Endodermal cell (in vitro differentiated cells): ENCODE data around the gene TMEM26. TPM values are rescaled to one million over a fixed set of nuclear protein-coding genes. Genes with fewer than 3 reads are reported as not detected.

Experiments
- DNase-seq: peaks from one replicate; pipeline ENCODE4 v3.0.0-alpha.2; 2017
- H3K27ac ChIP-seq: 2 replicates; pipeline ENCODE4 v1.5.1; 2013; ENCODE audit warnings: mild to moderate bottlenecking, low read depth, low read length, moderate library complexity
- H3K27me3 ChIP-seq: 2 replicates; pipeline ENCODE4 v1.6.1; 2013; ENCODE audit warnings: mild to moderate bottlenecking, low read length, moderate library complexity; ENCODE audit not compliant: insufficient read depth, control insufficient read depth, poor library complexity, severe bottlenecking
- H3K36me3 ChIP-seq: 2 replicates; pipeline ENCODE4 v1.7.0; 2013; ENCODE audit warnings: mild to moderate bottlenecking, low read length, moderate library complexity; ENCODE audit not compliant: control insufficient read depth, insufficient read depth
- H3K4me1 ChIP-seq: one replicate; pipeline ENCODE4 v1.7.0; 2013; ENCODE audit warnings: low read length; ENCODE audit not compliant: control insufficient read depth, insufficient read depth
- H3K4me3 ChIP-seq: 2 replicates; pipeline ENCODE4 v1.5.1; 2013; ENCODE audit warnings: mild to moderate bottlenecking, low read length, moderate library complexity
- H3K9ac ChIP-seq: 2 replicates; pipeline ENCODE4 v1.6.1; 2013; ENCODE audit warnings: mild to moderate bottlenecking, low read length, moderate library complexity; ENCODE audit not compliant: poor library complexity, severe bottlenecking; ENCODE audit errors: extremely low read depth
- H3K9me3 ChIP-seq: 2 replicates; pipeline ENCODE4 v1.6.1; 2013; ENCODE audit warnings: mild to moderate bottlenecking, low read length, moderate library complexity; ENCODE audit not compliant: control insufficient read depth
- H3K27ac Mint-ChIP-seq: 2 replicates; pipeline ENCODE4 v1.8.0; 2020; ENCODE audit warnings: mixed read lengths
- H3K27me3 Mint-ChIP-seq: 2 replicates; pipeline ENCODE4 v1.8.0; 2021; ENCODE audit warnings: mild to moderate bottlenecking, mixed read lengths; ENCODE audit not compliant: insufficient read depth
- H3K36me3 Mint-ChIP-seq: 2 replicates; pipeline ENCODE4 v1.8.0; 2020; ENCODE audit warnings: low read depth, mixed read lengths
- H3K4me1 Mint-ChIP-seq: 2 replicates; pipeline ENCODE4 v1.8.0; 2020; ENCODE audit warnings: mixed read lengths
- H3K4me3 Mint-ChIP-seq: 2 replicates; pipeline ENCODE4 v1.8.0; 2020; ENCODE audit warnings: mild to moderate bottlenecking, moderate library complexity, mixed read lengths
- H3K9me3 Mint-ChIP-seq: 2 replicates; pipeline ENCODE4 v1.8.0; 2020; ENCODE audit warnings: mild to moderate bottlenecking, mixed read lengths
- WGBS, 2 experiments: methylation state at CpG; one replicate each; pipeline versions ENCODE4 v1.1.5 to v1.1.7; 2013; ENCODE audit warnings: missing lambda C conversion rate in 2 of 2, mixed read lengths in 1 of 2; ENCODE audit not compliant: insufficient coverage in 1 of 2, insufficient read length in 1 of 2; 5-methylcytosine and 5-hydroxymethylcytosine counted together
- total RNA-seq, 2 donors: library from RNA; stranded (reverse); fragmentation: NEBNext Ultra II Directional in 1 of 2; extraction: Animal tissue kit (Norgen Biotek cat#: 25700) in 1 of 2; gene quantifications; 2 replicates in 1 of 2; 3 replicates in 1 of 2; pipeline ENCODE4 v1.2.1, GENCODE V29; 2021
- TF ChIP-seq, protein P1 (sequence below): fragments of 200-600 bp; sonication (generic); conservative IDR thresholded peaks from 2 replicates; pipeline ENCODE4 v1.5.0; 2021; ENCODE audit warnings: antibody characterized with exemption, mild to moderate bottlenecking

Gene TMEM26
- total RNA-seq, 2 donors from 2014 or later, result 0.13 TPM

DNA sequence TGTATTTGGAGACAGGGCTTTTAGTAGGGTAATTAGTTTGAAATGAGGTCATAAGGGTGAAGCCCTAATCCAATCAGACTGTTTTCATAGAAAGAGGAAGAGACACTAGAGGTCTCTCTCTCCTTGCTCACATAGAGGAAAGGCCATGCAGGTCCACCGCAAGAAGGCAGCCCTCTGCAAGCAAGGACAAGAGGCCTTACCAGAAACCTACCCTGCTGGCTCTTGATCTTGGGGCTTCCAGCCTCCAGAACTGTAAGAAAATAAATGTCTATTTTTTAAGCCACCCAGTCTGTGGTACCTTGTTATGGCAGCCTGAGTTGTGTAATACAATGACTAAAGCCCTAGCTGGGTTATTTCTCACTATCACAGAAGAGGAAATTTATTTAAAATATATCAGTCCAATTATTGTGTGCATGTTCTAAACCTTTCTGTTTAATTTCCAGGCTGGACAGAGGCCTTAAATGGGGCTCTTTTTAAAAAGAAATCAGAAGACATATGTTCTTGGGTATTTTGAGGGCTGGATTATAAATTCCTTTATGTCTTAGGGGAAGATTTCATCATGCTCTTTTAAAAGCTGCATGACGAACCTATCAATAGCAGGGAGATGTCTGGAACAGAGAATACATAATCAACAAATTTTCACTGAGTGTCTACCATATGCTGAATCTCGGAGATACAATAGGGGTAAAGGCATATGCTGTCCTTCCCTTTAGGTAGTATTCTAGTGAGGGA is 12.9 kb upstream of the TMEM26 start:
- no peaks in the 10 kb centered on the region for H3K27me3 Mint-ChIP-seq
- Histone ChIP-seq H3K4me3 (no peak overlapping the region), H3K27me3 (no peaks in the 10 kb centered on the region), H3K27ac (no peak overlapping the region), H3K4me1 (no peaks in the 10 kb centered on the region), H3K9ac (no peak overlapping the region), H3K36me3 (no peaks in the 10 kb centered on the region), H3K9me3 (no peaks in the 10 kb centered on the region)
- H3K36me3 Mint-ChIP-seq, result no peaks in the 10 kb centered on the region
- no peak for DNase-seq
- no peaks in the 10 kb centered on the region for H3K4me1 Mint-ChIP-seq
- 91% methylated on average over 3 of the region's 3 CpGs; no CpG with 5 or more reads in 1 of the 2 experiments for WGBS, 2 experiments
- no peak overlapping the region for H3K4me3 Mint-ChIP-seq
- TF ChIP-seq, protein P1, sequence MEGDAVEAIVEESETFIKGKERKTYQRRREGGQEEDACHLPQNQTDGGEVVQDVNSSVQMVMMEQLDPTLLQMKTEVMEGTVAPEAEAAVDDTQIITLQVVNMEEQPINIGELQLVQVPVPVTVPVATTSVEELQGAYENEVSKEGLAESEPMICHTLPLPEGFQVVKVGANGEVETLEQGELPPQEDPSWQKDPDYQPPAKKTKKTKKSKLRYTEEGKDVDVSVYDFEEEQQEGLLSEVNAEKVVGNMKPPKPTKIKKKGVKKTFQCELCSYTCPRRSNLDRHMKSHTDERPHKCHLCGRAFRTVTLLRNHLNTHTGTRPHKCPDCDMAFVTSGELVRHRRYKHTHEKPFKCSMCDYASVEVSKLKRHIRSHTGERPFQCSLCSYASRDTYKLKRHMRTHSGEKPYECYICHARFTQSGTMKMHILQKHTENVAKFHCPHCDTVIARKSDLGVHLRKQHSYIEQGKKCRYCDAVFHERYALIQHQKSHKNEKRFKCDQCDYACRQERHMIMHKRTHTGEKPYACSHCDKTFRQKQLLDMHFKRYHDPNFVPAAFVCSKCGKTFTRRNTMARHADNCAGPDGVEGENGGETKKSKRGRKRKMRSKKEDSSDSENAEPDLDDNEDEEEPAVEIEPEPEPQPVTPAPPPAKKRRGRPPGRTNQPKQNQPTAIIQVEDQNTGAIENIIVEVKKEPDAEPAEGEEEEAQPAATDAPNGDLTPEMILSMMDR, result peak; percentile 44
- no peak overlapping the region for H3K27ac Mint-ChIP-seq
- H3K9me3 Mint-ChIP-seq, result no peaks in the 10 kb centered on the region

- no peaks in the 10 kb centered on the region for H3K27me3 Mint-ChIP-seq
- no peaks in the 10 kb centered on the region for H3K9me3 Mint-ChIP-seq
- H3K4me1 Mint-ChIP-seq, result no peaks in the 10 kb centered on the region
- Histone ChIP-seq H3K27me3 (no peaks in the 10 kb centered on the region), H3K9ac (no peak overlapping the region), H3K27ac (no peak overlapping the region), H3K9me3 (no peaks in the 10 kb centered on the region), H3K4me3 (no peak overlapping the region), H3K36me3 (no peaks in the 10 kb centered on the region), H3K4me1 (no peaks in the 10 kb centered on the region)
- no peaks in the 10 kb centered on the region for H3K36me3 Mint-ChIP-seq
- H3K27ac Mint-ChIP-seq, result no peak overlapping the region
- TF ChIP-seq, protein P1, result peak; percentile 9
- no peak overlapping the region for H3K4me3 Mint-ChIP-seq
- no peak for DNase-seq
Observed at GRCh38 chr10:61465171-61465496, 12.0 kb upstream of the TMEM26 start.

GRCh38 chr10:61464461-61465170 is 11.4 kb upstream of the TMEM26 start:
- no peak overlapping the region for H3K4me3 ChIP-seq
- TF ChIP-seq, protein P1, result no peak
- no peaks in the 10 kb centered on the region for H3K36me3 ChIP-seq
- Mint-ChIP-seq H3K27ac (no peak overlapping the region), H3K4me3 (no peak overlapping the region), H3K27me3 (no peaks in the 10 kb centered on the region), H3K36me3 (no peaks in the 10 kb centered on the region), H3K4me1 (no peaks in the 10 kb centered on the region), H3K9me3 (no peaks in the 10 kb centered on the region)
- no peak for DNase-seq
- no peaks in the 10 kb centered on the region for H3K9me3 ChIP-seq
- no peak overlapping the region for H3K9ac ChIP-seq
- WGBS, 2 experiments, result 82 to 100% methylated on average over 2 to 6 of the region's 6 CpGs
- no peak overlapping the region for H3K27ac ChIP-seq
- H3K27me3 ChIP-seq, result no peaks in the 10 kb centered on the region
- H3K4me1 ChIP-seq, result no peaks in the 10 kb centered on the region
